GM03348 (cell line): Measurements from ENCODE around the gene HYOU1.
"Not testable (repeated sequence)": the region's sequence is repeated elsewhere in the genome, so short reads cannot be mapped to it uniquely, and the experiment has no call there.

ENCODE experiments used
- DNase-seq: peaks from one replicate; pipeline ENCODE4 v3.0.0; 2012; ENCODE audit warnings: low spot score

The HYOU1 gene

DNA sequence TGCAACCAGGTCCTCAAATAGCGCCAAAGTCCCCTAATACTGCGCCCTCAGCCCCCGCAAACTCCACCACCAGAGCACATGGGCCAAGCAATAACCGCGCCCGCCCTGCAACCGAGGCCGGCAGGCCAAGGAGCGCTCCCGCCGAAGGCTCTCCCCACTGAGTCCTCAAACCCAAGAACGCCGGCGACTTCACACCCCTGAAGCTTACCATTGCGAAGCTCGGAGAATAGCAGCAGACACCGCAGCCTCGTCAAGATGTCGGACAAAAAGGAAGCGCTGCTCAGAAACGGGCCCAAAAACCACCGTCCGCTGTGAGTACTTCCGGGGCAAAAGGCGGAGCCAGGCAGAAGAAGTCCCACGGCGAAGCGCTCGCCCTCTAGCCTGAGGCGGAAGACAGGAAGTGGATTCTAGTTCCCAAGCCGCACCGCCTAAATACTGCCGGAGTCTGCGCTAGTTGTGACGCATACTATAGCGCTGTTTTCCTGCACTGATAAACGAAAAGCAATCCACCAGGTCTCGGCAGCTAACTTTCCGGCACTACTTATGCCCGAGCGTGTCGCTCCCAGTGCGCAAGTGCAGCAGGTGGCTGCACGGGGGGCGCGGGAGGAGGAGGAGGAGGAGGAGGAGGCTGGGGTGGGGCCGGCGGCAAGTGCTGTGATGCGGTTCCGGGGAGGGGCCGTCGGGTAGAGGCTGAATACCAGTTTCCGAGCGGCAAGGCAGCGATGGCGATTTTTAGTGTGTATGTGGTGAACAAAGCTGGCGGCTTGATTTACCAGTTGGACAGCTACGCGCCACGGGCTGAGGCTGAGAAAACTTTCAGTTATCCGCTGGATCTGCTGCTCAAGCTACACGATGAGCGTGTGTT lies 38.7 kb downstream of the HYOU1 start, which contains the start of the genes RPS25 and TRAPPC4:
Gene RPS25 (minus strand): TSS at position 270 of the 865 bp plus-strand sequence. CDS start 59 bp downstream, at position 211.
Gene TRAPPC4 (plus strand): TSS at position 693 of the 865 bp plus-strand sequence. CDS start 30 bp downstream, at position 723.
- peak; percentile 95 for DNase-seq

DNA sequence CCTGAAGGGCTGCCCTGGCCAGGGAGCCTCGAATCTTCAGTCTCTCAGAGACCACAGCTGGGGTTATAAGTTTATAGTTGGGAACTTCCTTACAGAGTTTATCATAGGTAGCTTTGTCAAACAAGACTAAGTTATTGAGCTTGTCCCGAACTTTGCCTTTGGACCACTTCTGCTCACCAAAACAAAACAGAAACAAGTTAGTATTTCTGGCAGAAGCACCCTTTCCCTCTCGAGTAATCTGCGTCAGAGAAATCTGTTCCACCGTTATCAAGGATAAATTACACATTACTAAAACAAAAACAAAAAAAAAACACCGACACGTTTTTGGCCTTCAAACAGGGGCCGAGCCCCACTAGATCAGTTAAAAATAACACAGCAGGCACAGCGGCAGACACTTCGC lies 39.6 kb downstream of the HYOU1 start:
- DNase-seq, result not testable (repeated sequence)

- no peak for DNase-seq
These were observed 40.6 kb downstream of the HYOU1 start for GRCh38 chr11:119016216-119017009.

GRCh38 chr11:119015054-119015611 lies 41.9 kb downstream of the HYOU1 start:
- no peak for DNase-seq

GRCh38 chr11:119014209-119014924 lies 42.6 kb downstream of the HYOU1 start:
- DNase-seq, result no peak

GRCh38 chr11:119012629-119013170 lies 44.3 kb downstream of the HYOU1 start:
- DNase-seq, result no peak

- DNase-seq, result no peak
These were observed 45.4 kb downstream of the HYOU1 start for GRCh38 chr11:119011476-119012053.

- DNase-seq, result no peak
These were observed 50.3 kb downstream of the HYOU1 start for GRCh38 chr11:119006656-119007055.

GRCh38 chr11:119000906-119001305 lies 56.1 kb downstream of the HYOU1 start:
- DNase-seq, result no peak

- DNase-seq, result peak; percentile 65
These were observed 58.2 kb downstream of the HYOU1 start for GRCh38 chr11:118998822-118999221.

- no peak for DNase-seq
These were observed 58.7 kb downstream of the HYOU1 start for GRCh38 chr11:118998388-118998717.

DNA sequence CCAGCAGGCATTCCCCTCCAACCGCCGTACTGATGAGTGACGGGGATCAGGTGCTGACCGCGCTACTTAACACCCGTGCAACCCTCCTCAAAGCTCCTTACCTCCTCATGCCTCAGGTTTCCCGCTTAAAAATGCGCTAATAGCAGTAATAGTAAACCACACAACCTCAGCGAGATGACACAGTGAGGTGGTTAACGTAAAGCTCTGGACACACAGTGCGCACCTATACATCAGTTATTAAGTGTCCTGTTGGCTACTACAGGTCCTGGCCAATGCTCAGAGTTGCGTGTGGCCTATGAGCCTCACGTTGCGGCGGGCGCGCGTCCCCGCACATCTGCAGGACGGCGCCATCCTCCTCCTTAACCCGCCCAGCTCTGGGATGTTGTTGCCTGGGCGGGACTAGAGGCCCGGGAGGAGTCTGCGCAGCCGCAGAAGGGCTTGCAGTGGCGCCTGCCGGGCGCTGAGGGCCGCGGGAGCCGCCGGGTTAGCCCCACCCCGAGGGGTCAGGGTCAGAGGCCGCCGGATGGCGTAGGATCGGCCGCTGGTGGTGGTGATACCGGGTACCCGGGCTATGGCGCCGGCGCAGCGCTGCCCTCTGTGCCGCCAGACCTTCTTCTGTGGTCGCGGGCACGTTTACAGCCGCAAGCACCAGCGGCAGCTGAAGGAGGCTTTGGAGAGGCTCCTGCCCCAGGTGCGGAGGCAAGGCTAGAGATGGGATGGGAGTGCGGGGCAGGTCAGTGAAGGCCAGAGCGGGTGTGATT lies 59.2 kb downstream of the HYOU1 start, which contains the start of gene CENATAC:
Gene CENATAC (plus strand): TSS at position 512 of the 761 bp plus-strand sequence. CDS start 60 bp downstream, at position 572.
- DNase-seq, result peak; percentile 100

DNA sequence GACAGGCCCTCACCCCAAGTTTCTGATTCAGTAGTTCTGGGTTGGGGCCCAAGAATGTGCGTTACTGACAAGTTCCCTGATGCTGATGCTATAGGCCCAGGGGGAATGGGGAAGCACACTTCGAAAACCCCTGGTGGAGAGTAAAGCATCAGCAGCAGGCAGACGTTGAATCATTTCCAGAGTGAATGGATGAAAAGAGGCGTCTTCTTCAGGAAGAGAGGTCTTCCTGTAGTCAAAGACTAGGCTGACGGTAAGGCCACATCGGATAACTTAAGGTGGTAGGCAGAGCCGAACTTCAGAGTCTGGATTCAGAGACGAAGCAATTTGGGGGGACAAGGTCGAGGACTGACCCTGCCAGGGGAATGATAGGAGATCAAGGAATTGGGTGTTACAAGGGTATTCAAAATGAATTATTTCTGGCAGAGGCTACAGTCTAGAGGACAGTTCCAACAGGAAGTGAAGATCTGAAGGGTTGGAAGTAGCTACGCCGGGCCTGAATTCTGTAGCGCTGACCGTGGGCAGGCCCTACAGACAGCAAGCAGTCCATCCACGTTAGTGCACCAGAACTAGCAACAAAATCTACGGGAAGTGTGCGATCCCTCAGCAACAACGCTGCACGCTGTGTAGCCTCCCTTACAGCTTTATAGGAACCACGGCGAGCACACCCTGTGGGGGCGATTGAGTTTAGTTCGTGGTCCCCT lies 59.9 kb downstream of the HYOU1 start:
- peak; percentile 51 for DNase-seq
